Endothelial cell of hepatic sinusoid (primary cell): Measurements from ENCODE around the gene PSPC1.

Experiments
- in situ Hi-C: cut with HindIII; loops from 2 replicates; pipeline ENCODE4 v1.10.0; 2017; ENCODE audit warnings: low sequenced_read_pairs

Gene PSPC1

GRCh38 chr13:19674898-19675297, 107.8 kb downstream of the PSPC1 start:
- in situ Hi-C loops = no loop called here

DNA sequence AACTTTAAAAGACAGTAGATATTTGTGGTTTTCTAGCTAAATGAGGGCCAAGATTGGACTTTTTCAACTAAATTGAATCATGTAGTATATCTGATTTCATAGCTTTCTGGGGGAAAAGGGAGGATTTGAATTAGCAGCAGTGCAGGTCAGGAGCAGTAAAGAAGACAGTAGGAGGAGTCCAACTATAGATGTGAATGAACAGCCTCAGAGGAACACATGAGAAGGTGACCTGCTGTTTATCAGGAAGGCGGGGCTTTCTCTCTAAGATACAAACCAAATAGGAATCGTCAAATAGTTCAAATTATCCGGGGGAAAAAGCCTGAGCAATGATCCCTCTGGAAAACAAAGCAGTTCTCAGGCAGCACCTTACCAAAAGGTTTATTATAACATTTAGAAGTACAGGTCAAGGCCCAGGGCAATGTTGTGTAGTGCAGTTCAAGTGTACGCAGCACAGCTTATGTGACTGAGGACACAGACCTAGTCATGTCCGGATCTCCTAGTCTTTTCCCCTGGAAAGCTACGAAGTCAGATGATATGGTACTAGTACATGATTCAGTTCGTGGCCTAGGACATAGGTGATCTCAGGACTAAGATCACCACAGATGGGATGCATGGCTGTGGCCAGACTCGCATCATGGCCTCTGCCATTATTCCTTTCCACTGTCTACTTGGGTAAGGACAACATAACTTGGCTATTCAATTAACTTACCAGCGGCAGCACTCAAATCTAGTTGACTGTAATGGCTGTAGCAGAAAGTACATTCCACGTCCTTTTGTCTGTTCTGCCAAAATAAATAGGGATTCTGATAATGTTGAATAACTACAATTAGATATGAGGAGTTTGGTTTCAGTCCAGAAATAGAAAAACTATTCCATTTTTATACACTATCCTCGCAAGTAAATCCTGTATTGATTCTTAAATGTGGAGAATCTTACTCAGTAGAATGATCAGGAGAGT, 109.0 kb downstream of the PSPC1 start:
- in situ Hi-C loops = no loop called here

- in situ Hi-C loops = no loop called here
Observed at GRCh38 chr13:19672990-19673389, 109.8 kb downstream of the PSPC1 start.

DNA sequence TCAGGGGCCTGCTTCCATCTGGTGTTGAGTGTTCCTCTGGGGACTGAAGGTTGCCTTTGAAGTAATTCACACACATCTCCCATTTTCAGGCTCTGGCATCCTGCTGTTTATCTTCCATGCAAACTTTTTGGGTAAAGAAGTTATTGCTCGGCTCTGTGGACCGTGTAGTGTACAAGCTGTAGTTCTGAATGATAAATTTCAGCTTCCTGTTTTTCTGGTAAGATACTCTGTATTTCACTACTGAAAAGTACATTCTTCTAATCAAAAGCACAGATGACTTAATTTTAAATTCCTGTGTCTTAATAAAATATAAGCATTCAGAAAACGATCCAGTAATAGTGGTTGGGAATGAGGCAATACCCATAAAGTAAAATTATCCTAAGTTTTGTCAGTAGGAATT, 112.6 kb downstream of the PSPC1 start:
- in situ Hi-C loops = no loop called here

- in situ Hi-C loops = no loop called here
Observed at GRCh38 chr13:19668778-19669177, 114.0 kb downstream of the PSPC1 start.

DNA sequence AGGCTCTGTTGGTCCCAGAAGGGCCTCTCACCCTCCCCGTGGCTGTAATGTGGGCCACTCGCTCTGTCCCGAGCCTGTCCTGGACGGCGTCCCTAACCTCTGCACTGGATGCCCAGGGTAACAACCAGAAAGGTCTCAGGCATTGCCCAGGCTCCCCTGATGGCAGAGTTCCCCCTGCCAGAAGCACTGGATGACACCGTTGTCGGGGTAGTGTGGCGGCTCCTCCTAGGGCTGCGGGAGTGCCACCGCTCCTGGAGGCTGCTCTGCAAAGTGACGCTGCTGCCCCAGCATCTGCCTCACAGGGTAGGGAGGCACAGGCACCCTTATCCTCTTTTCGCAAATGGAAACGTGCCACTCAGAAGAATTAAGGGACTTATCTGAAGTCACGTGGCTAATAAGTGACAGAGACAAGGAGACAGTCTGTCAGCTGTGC, 117.3 kb downstream of the PSPC1 start:
- in situ Hi-C loops = no loop called here

DNA sequence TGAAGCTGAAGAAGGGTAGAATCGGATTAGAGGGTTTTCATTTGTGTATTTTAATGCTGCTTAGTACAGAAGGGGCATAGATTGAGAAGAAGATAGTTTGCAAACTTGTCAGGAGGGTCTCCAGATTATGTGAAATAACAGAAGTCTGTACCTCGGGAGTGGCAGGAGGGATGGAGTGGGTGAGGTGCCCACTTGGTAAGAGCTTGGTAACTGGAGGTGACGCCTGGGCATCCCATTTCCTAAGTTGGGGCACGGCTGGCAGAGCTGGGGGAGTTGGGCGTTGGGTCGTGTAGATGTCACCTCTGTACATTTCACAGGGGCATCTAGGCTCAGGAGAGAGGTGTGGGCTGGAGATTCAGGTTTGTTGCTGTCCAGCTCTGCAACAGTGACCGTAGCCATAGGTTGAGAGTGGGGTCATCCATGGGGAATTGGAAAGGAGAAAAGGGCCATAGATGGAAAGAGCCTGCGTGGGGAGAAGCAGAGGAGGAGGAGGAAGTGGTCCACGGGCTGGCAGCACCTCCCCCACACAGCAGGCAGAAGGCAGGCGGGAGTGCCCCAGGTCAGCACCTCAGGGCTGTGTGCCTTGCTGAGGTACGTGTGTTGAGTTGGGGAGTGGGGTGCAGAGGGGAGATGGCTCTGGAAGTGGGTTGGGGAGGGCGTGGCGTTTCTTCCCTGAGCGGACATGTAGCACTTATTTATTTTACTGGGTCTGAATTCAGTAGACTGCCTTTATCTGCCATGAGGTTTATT, 118.1 kb downstream of the PSPC1 start:
- in situ Hi-C loops = no loop called here

DNA sequence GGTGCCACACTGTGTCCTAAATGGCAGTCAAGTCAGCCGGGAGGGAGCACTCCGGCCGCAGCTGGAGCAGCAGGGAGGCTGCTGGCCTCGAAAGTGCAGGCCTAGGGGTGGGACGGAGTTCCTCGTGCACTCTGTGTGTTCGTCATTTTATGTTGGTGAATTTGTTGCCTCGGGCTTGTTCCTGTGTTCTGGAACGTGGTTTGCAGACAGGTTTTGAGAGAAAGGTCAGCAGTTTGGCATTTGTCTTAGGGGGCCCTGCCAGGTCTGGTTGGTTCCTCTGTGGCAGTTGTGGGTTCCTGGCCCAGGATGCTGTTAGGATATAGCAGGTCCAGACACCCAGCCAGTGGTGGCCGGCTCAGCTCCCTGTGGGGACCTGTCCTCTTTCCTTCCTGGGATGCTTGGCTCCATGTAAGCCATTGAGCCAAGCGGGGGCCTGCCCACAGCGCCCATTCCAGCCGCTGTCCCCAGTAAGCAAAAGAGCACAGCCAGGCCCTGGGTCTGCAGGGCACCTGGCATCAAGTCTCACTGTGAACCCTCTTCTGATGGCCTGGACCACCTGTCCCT, 119.2 kb downstream of the PSPC1 start:
- in situ Hi-C loops = no loop called here

GRCh38 chr13:19661561-19661960, 121.2 kb downstream of the PSPC1 start:
- in situ Hi-C loops = no loop called here

DNA sequence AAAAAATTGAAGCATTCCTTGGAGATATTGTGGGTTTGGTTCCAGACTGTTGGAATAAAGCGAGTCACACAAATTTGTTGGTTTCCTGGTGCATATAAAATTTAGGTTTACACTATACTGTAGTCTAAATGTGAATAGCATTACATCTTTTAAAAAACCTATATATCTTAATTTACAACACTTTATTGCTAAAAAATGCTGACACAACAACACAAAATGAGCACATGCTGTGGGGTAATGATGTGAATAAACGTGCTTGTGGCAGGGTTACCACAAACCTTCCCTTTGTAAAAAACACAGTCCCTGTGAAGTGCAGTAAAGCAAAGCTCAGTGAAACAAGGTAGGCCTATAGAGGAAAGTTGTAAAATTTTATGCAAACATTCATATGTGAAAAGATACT, 121.6 kb downstream of the PSPC1 start:
- in situ Hi-C loops = no loop called here

- in situ Hi-C loops = no loop called here
Observed at GRCh38 chr13:19658831-19659230, 123.9 kb downstream of the PSPC1 start.

DNA sequence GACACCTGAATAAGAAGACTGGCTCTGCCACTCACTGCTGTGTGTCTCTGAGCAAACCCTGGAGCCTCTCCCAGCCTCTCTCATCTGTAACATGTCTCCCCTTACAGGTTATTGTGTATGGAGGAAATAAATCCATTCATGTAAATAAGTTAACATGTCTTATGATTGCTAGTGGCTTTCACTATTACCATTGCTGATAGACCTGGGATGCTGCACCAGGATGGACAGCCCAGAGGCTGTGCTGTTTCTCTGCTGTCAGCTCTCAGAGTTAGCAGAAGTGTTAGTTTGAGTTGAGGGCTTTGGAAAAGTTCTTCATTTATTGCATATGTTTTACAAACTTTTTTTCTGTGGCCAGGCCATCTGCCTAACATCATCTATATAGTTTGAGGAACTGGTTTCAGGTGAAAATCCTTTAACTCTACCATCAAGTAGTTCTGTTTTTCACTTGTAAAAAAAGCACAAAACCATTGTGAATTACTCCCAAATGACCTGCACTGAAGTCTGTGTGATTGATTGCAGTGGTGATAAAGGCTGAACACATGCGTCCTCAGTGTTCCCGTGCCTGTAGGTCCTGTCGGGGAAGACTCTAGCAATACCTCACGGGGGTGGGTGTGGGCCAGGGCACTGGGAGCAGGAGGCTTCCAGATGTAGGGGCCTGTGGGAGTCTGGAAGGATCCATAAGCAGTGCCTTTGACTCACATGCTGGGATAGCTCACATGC, 124.7 kb downstream of the PSPC1 start:
- in situ Hi-C loops = no loop called here
